ENCODE measurements around the gene ACTN4.

DNA sequence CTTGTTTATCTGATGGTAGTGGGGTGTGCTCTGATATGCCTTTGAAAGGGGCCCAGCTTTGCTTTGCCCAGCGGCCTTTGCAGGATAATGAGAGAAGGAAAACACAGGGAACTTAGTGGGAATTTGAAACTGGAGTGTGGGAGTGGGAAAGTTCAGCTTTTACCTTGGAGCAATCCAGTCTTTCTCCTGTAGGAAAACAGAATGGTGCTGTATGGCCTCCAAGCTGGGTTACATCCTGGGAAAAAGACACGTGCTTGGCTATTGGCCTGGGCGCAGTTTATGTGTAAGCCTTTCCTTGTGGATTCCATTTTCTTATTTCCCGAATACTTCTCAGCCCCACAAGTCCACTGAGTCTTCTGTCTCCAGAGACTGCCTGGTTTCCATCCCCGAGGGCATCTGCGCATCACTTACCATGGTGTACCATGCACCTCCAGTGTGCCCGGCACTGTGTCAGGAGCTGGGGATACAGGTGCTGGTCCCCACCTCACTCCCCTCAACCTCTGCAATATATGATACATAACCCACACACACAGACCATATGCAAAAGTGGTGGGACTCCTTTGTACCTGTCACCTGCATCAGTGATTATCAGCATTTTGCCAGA is 31.5 kb downstream of the ACTN4 start:
- TF ChIP-seq RFX5 (IDR thresholded peaks at IDR 0.05; ENCODE audit: low read depth, low read length) (no peak), CTCF (conservative IDR thresholded peaks at IDR 0.05; ENCODE audit: low read depth, low read length) (no peak), FOS (IDR thresholded peaks at IDR 0.05; ENCODE audit: low read depth, low read length) (no peak), RCOR1 (IDR thresholded peaks at IDR 0.05; ENCODE audit: insufficient replicate concordance, low read length) (no peak), BHLHE40 (IDR thresholded peaks at IDR 0.05; ENCODE audit: low read depth, low read length) (no peak), CEBPB (IDR thresholded peaks at IDR 0.05; ENCODE audit: low read depth, low read length) (no peak), POLR2A (IDR thresholded peaks at IDR 0.05; ENCODE audit: low read depth, low read length) (no peak), CHD1 (IDR thresholded peaks at IDR 0.05; ENCODE audit: low read depth, low read length) (no peak), MXI1 (IDR thresholded peaks at IDR 0.05; ENCODE audit: borderline replicate concordance, low read depth, low read length) (no peak), RAD21 (IDR thresholded peaks at IDR 0.05; ENCODE audit: low read length) (no peak), SMC3 (IDR thresholded peaks at IDR 0.05; ENCODE audit: low read depth, low read length) (no peak)
- TF ChIP-seq, protein P1, sequence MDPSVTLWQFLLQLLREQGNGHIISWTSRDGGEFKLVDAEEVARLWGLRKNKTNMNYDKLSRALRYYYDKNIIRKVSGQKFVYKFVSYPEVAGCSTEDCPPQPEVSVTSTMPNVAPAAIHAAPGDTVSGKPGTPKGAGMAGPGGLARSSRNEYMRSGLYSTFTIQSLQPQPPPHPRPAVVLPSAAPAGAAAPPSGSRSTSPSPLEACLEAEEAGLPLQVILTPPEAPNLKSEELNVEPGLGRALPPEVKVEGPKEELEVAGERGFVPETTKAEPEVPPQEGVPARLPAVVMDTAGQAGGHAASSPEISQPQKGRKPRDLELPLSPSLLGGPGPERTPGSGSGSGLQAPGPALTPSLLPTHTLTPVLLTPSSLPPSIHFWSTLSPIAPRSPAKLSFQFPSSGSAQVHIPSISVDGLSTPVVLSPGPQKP (IDR thresholded peaks at IDR 0.05; ENCODE audit: borderline replicate concordance, low read depth, low read length): no peak

All from IMR-90 (cell line).